ENCODE measurements around the gene CDK16.

The CDK16 gene

DNA sequence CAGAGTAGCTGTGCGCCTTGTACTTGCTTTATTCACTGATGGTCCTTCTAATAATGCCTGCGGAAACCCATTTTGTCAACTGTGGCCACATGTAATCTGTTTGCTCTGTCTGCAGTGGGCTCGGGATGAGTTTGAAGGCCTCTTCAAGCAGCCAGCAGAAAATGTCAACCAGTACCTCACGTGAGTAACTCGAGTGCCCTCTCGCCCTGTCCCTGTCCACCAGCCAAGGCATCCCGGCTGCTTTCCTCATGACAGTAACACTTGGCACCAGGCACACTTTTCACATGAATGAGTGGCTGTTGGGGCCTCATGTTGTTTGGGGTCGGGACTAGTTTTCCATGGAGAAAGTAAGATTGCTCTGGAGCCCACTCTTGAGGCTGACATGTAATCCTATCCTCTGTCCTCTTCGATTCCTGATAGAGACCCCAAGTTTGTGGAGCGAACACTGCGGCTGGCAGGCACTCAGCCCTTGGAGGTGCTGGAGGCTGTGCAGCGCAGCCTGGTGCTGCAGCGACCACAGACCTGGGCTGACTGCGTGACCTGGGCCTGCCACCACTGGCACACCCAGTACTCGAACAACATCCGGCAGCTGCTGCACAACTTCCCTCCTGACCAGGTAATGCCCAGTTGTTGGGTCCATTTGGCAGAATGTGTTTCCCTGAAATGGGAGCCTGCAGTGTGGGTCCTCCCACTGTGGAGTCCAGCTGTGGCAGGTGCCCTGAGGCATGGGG lies 8.8 kb upstream of the CDK16 start:
- no peak for DNase-seq

DNA sequence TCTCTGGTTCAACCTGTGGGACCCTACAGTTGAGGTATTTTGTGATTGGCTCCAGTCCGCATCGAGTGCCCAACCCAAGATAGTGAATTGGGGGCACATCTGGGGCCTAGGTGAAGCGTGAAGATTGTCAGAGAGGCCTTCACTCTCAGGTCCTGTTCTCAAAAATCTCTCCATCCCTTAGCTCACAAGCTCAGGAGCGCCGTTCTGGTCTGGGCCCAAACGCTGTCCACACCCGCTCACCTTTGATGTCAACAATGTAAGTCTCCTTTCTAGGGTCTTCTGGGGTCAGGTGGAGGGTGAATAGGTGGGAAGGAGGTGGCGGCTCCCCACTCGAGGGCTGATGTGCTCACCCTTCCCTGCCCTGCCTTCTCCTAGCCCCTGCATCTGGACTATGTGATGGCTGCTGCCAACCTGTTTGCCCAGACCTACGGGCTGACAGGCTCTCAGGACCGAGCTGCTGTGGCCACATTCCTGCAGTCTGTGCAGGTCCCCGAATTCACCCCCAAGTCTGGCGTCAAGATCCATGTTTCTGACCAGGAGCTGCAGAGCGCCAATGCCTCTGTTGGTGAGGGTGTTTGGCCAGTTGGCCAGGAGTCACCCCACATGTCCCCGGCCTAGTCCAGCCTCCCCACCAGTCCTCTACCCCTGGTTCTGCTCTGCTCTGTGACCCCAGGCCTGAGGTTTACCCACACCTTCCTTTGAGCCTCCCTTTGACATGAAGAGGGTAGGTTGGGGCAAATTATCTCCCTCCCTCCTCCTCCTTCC lies 7.6 kb upstream of the CDK16 start:
- DNase-seq = no peak

DNA sequence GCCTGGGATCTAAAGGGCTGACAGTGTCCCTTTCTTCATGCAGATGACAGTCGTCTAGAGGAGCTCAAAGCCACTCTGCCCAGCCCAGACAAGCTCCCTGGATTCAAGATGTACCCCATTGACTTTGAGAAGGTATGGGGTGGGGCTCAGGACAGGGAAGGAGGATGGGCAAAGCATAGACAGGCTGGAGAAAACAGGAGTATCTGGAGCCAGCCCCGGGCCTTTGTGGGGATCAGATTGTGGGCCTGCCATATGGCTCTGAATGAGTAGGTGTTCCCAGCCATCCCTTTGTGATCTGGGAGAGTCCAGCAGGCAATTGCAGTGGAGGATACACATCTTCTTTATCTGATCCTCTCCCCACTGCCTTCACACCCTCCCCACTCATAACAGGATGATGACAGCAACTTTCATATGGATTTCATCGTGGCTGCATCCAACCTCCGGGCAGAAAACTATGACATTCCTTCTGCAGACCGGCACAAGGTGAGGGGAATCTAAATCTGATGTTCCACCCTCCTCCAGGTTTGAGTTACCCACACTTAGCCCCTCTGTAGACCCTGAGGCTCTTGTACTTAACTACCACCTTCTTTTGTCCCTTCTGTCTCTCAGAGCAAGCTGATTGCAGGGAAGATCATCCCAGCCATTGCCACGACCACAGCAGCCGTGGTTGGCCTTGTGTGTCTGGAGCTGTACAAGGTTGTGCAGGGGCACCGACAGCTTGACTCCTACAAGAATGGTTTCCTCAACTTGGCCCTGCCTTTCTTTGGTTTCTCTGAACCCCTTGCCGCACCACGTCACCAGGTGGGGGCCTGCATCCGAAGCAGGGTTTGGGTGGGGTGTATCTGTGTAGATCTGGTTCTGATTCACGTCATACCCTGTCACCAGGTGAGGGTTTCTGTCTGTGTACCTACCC lies 5.8 kb upstream of the CDK16 start:
- DNase-seq = no peak

DNA sequence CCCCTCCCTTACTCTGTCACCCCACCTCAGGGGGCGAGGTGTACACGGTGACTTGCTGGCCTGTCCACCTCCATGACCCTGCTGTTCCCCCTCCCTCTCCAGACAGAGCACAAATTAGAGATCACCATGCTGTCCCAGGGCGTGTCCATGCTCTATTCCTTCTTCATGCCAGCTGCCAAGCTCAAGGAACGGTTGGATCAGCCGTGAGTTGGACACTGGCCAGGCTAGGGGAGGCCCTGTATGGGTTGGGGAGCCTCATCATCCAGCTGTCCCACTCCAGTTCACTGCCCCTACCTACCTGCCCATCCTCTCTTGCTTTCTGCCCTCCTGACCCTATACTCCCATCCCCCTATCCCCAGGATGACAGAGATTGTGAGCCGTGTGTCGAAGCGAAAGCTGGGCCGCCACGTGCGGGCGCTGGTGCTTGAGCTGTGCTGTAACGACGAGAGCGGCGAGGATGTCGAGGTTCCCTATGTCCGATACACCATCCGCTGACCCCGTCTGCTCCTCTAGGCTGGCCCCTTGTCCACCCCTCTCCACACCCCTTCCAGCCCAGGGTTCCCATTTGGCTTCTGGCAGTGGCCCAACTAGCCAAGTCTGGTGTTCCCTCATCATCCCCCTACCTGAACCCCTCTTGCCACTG lies 3.9 kb upstream of the CDK16 start:
- no peak for DNase-seq

DNA sequence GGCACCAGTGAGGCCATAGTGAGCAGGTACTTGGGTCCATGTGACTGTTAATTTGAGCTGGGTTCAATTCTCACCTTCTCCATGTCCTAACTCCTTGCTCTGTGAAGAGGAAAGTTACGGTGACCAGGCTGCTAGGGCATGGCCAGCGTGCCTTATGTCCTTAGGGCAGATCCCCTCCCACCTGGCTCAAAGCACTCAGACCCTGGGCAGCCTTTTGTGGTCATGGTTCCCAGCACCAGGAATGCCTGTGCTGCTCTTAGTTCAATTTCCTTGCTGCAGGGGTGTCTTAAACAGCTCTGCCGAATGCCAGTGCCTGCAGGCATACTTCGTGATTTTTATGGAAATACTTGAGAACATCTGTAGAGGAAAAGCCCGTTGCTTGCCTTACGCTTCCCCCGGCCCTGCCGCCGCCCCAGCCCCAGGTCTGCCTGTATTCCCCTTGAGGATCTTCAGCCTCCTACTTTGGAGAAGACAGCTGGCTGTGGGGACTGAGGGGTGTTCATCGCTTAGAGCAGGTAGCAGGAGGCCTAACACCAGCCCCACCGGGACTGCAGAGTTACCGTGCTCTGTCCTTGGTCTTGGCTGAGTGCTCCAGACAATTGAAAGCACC lies 3.1 kb upstream of the CDK16 start:
- DNase-seq = no peak

DNA sequence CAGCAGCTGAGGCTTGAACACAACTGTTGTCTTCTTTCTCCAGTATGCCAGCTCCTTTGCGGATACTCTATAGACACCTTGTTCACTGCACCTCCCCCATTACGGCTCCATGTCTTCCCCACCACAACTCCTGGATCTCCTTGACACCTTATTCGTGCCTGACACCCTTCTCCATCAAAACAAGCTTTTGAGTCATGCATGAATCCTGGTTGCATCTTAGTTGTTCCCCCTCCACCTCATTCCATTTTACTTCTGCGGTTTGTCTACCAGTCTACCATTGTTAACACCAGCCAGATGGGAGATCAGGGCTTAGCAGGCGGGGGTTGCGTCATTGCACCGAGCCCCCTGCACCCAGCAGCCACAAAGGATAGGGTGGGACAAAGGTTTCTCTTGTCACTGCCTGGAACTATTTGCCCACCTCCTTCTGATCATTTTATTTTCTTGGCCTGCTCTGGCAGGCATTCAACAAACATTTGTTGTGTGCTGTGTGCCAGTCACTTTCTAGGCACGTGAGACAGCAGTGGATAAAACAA lies 2.0 kb upstream of the CDK16 start:
- DNase-seq = no peak

DNA sequence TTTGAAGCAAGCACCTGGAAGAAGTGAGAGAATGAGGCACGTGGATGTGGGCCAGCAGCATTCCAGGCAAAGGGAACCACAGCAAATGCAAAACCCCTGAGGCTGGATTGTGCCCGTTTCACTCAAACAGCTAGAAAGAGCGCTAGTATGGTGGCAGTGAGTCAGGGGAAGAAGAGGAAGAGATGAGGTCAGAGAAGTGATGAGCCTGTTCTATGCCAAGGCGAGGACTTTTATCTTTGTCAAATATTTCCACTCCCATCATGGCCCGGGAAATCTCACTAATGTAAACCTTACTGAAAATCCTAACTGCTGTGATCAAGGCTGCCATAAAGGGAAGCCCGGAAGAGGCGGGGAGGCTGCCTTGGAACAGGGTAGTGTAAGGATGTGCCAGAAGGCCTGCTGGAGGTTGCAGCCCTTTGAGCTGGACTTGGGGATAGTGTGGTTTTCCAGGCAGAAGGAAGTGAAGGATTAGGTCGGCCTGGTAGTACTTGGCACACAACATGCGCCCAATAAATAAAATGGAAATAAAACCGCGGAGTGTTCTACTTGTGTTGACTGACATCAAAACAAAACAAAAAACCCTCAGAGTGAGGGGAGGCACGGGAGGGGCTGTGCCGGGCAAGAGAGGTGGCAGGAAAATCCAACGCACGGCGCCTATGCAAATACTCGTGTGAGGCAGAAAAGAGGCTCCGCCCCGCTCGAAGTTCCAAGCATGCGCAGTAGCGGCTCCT lies 1.2 kb upstream of the CDK16 start:
- peak; percentile 62 for DNase-seq

DNA sequence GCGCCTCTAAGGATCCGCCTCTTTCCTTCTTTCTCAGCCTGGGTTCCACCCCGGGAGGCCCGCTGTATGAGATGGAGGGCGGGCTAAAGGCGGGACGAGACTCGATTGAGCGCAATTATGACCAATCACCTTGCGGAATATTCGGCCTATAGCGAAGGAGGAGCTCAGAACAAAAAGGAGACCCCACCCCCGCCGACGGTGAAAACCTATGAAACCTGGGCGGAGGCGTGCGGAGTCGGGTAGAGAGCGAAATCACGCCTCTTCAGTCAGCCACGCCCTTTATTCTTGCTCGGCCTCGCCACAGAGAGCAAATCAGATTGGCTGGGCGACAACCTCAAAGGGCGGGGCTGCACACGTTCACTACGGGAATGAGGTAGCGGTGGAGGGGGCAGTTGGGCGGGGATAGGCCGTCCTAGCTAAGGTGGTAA lies 615 bp upstream of the CDK16 start:
- DNase-seq = peak; percentile 97

DNA sequence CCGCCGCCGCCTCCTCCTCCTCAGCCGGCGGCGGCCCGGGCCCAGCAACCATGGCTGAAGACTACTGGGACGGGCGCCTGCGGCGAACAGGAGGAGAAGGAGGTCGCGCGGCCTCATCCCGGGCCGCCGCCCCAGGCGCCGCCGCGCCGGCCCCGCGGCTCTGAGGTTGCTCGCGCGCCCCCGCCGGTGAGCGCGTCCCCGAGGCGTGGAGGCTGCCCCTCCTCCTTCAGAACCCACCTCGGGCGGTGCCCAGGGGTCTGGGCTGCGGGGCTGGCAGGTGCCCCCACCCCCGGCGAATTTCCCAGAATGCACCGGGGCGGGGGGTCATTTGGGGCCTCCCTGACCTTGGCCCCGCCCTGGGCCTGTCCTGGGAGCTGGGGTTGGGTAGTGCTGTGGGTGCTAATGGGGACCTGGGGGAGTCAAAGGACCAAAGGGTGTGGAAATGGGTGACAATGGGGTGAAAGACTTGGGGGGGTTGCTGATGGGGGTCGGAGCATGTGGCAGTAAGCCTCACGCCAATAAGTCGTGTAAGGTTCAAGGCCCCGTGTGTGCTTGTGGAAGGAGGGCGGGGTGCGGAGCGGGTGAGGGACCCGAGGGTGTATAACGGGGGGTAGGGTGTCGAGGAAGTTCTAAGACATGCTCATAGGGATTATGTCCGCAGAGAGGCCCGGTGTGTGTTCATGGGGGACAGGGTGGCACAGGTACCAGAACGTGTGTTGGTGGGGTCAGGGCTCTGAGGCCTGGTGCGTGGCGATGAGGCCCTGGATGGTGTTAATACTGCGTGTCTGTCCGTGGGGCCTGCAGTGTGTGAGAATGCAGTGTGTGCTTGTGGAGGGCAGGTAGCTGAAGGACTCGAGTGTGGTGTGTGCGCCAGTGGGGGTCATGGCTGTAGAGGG lies 687 bp downstream of the CDK16 start:
- DNase-seq = peak; percentile 57

DNA sequence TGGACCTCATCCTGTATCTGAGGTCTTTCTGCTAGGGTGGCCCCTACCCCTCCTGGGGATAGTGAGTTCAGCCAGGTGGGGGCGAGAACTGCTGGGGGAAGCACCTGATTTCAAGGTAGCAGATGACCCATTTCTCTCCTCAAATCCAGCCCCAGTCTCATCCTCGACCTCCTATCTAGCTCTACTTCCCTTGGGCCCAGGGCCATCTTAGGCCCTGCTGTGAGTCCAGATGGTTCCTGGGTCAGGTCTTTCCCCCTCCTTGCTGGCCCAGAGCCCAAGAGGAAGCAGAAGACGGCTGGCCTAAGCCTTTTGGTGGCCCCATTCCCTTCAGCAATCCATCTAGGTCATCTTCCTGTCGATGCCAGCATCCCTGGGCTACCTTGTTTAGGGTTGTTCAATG lies 3.3 kb downstream of the CDK16 start:
- no peak for DNase-seq

DNA sequence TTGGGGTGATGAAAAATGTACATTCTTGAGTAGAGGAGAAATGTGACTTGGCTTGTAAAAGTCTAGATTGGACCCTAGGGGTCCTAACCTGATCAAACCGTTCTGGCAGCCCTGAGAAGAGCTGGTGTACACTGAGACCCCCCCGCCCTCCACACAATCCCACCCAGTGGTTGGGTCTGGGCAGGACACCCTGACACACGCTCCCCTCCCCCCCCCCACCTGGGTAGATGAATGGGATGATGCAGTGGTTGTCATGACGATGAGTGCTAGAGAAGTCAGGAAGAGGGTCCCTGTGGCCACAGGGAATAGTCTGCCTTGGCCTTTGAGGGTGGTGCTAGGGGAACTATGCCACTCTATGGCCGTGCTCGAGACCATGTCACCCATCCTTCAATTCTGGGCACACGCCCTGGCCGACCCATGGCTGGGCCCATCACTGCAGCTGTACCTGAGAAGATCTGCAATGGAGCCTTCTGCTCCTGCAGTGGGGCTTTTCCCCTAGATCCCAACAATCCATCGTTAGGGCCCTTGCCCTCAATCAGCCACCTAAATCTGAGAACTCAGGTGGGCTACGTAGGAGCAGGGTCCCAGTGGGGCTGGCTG lies 4.4 kb downstream of the CDK16 start:
- DNase-seq = no peak

DNA sequence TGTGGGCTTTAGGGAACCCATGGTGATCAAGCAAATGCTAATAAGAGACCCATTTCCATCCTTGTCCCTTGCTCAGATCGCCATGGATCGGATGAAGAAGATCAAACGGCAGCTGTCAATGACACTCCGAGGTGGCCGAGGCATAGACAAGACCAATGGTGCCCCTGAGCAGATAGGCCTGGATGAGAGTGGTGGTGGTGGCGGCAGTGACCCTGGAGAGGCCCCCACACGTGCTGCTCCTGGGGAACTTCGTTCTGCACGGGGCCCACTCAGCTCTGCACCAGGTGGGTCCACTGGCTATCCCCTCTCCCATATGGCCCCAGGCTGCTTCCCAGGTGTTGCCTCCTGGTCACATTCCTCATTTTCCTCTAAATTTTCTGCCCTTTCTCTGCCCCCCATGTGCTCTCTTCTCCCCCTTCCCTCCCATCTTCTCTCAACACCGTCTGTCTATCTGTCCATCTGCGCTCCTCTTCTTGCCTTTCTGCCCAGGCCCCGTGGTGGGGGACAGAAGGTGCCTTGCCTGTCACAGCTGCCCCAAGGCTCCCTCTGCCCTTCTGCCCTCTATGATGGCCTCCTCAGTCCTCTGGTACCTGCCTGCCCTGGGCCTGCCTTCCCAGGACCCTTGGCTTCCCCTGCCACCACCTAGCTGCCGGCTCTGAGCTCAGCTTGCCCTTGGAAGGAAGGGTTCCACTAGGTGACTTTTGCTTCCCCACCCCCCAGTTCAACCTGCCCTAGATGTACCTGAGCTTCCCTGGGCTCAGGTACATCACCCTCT lies 5.2 kb downstream of the CDK16 start:
- DNase-seq = no peak

DNA sequence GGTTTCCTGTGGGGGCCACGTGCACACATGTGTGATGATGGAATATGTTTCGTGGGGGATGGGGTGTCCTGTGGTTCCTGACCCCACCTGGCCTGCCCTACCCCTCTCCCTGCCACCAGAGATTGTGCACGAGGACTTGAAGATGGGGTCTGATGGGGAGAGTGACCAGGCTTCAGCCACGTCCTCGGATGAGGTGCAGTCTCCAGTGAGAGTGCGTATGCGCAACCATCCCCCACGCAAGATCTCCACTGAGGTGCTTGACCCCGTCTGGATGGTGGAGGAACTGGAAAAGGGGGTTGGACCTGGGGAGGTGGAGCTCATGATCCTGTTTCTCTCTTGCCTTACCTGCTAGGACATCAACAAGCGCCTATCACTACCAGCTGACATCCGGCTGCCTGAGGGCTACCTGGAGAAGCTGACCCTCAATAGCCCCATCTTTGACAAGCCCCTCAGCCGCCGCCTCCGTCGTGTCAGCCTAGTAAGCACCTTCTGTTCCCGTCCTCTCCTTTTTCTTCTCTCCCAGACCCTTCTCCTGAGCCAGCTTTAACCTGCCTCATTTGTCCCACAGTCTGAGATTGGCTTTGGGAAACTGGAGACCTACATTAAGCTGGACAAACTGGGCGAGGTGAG lies 5.9 kb downstream of the CDK16 start:
- no peak for DNase-seq

DNA sequence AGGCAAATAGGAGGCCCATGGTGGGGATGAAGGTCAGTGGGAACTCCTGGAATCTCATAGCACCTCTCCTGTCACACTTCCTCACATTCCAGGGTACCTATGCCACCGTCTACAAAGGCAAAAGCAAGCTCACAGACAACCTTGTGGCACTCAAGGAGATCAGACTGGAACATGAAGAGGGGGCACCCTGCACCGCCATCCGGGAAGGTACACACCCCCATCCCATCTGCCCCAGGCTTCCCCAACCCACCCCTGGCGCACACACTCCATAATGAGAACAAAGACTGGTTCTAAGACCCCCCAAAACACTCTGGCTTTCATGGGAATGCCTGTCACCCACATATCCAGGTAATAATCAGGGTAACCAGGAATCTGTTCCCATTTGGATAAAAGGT lies 6.4 kb downstream of the CDK16 start:
- no peak for DNase-seq

DNA sequence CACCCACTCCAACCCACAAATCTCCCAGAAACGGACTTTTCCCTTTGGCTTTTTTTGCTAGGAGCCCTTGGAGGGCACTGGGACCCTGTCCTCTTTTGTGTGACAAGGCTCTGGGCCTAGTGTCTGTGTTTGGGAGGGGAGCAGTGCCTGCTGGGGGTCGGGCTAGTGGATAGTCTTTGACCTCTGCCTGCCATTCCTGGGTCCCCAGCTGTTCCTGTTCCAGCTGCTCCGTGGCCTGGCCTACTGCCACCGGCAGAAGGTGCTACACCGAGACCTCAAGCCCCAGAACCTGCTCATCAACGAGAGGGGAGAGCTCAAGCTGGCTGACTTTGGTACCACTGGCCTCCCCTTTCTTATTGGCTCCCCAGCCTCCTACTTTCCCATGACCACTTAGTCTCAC lies 7.6 kb downstream of the CDK16 start:
- no peak for DNase-seq

DNA sequence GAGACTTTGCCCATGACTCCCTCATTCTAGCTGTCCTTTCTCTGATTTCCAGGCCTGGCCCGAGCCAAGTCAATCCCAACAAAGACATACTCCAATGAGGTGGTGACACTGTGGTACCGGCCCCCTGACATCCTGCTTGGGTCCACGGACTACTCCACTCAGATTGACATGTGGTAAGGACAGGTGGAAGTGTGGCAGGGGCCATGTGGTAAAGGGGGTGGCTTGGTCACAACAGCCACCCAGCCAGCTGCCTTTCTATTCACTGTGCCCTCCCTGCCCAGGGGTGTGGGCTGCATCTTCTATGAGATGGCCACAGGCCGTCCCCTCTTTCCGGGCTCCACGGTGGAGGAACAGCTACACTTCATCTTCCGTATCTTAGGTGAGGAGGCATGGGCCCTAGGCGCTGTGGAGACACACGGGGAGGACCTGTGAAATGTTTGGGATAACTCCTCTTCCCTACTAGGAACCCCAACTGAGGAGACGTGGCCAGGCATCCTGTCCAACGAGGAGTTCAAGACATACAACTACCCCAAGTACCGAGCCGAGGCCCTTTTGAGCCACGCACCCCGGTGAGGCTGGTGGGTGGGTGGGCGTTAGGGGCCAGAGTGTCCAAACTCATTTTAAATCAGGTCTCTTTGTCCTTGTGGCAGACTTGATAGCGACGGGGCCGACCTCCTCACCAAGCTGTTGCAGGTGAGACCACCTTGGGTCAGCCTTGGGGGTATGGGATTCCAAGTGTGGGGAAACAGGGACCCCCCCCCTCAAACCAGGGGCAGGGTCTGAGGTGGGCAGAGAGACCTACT lies 8.3 kb downstream of the CDK16 start:
- DNase-seq = no peak

DNA sequence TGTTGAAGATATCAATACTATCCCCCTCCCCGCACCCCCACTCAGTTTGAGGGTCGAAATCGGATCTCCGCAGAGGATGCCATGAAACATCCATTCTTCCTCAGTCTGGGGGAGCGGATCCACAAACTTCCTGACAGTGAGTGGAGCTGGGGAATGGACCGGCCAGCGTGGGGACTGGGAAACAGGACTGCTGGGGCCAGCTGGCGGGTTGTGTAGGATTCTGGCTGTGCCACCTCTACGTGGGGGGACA lies 8.8 kb downstream of the CDK16 start:
- no peak for DNase-seq
